Esophagus squamous epithelium (tissue), 5 donors: ENCODE results near the gene CLIC4. TPM values are rescaled to one million over a fixed set of nuclear protein-coding genes. Genes with fewer than 3 reads are reported as not detected.

Experiments
- DNase-seq: peaks from one replicate; lab custom pipeline; 2025; lab: John Stamatoyannopoulos, UW
- H3K27ac ChIP-seq, 4 donors: fragments of 200-600 bp; sonication (generic); one replicate each; pipeline ENCODE4 v1.5.1; 2016 to 2019; ENCODE audit warnings: mild to moderate bottlenecking in 1 of 4
- H3K27me3 ChIP-seq, 4 donors: fragments of 200-600 bp; sonication (generic); 1 replicate in 3 of 4; 2 replicates in 1 of 4; pipeline versions ENCODE4 v1.5.1 to v1.6.0; 2017 to 2021; ENCODE audit warnings: antibody characterized with exemption in 1 of 4
- H3K36me3 ChIP-seq, 3 donors: fragments of 200-600 bp; sonication (generic); one replicate each; pipeline ENCODE4 v1.5.1; 2016 to 2019
- H3K4me1 ChIP-seq, 3 donors: fragments of 200-600 bp; sonication (generic); one replicate each; pipeline ENCODE4 v1.5.1; 2017 to 2019
- H3K4me3 ChIP-seq, 4 donors: fragments of 200-600 bp; sonication (generic); 1 replicate in 3 of 4; 2 replicates in 1 of 4; pipeline ENCODE4 v1.5.1; 2016 to 2019; ENCODE audit warnings: mild to moderate bottlenecking in 2 of 4, moderate library complexity in 1 of 4
- H3K9me3 ChIP-seq, 3 donors: fragments of 200-600 bp; sonication (generic); one replicate each; pipeline ENCODE4 v1.5.1; 2016 to 2019
- CTCF ChIP-seq, 6 experiments: fragments of 450-650 bp in 4 of 6; fragments of 200-600 bp in 2 of 6; sonication (generic) in 2 of 6; IDR thresholded peaks; one replicate each; pipeline ENCODE4 v1.5.1; 2016 to 2019; ENCODE audit warnings: antibody characterized with exemption in 6 of 6, mild to moderate bottlenecking in 4 of 6, moderate library complexity in 4 of 6
- POLR2A ChIP-seq, 4 donors: fragments of 450-650 bp; IDR thresholded peaks; one replicate each; pipeline ENCODE4 v1.6.1; 2017; ENCODE audit warnings: antibody characterized with exemption in 4 of 4, mild to moderate bottlenecking in 4 of 4, moderate library complexity in 3 of 4
- WGBS, 2 donors: methylation state at CpG; one replicate each; pipeline ENCODE4 v1.1.5; 2018; 5-methylcytosine and 5-hydroxymethylcytosine counted together
- intact Hi-C: fragments of 100-400 bp; cut with DNase I; formaldehyde crosslinking; loops from one replicate; pipeline ENCODE4 v1.15.0; 2022
- total RNA-seq, 4 donors: library from RNA; depleted of rRNA; stranded (reverse); fragments of >200 nt; gene quantifications; one replicate each; pipeline ENCODE4 v1.1.0, GENCODE V29; 2016
- donor health status: DM: yes; HTN: yes; CAD: no.

CLIC4 gene
- total RNA-seq, 4 donors from 2014 or later: 22.3 to 204 (median 69.0) TPM

GRCh38 chr1:24856787-24857506 lies 111.7 kb downstream of the CLIC4 start:
- no peak for TF ChIP-seq POLR2A (IDR thresholded peaks at IDR 0.05)
- TF ChIP-seq CTCF (IDR thresholded peaks at IDR 0.05): no peak
- intact Hi-C loops: no loop called here
- Histone ChIP-seq H3K27me3 (peaks cover 0 to 53% (median 0%) of the 10 kb centered on the region in 4 donors), H3K4me1 (peaks cover 0 to 4% (median 0%) of the 10 kb centered on the region in 3 donors), H3K36me3 (no peaks in the 10 kb centered on the region), H3K9me3 (no peaks in the 10 kb centered on the region), H3K4me3 (no peak overlapping the region), H3K27ac (no peak overlapping the region)
- no peak for DNase-seq
- WGBS, 2 donors: 77 to 87% methylated on average over 15 to 16 of the region's 16 CpGs

GRCh38 chr1:24857507-24858133 lies 112.4 kb downstream of the CLIC4 start:
- DNase-seq: no peak
- no peak overlapping the region for H3K4me3 ChIP-seq
- H3K9me3 ChIP-seq: no peaks in the 10 kb centered on the region
- intact Hi-C loops: no loop called here
- H3K36me3 ChIP-seq: no peaks in the 10 kb centered on the region
- no peak for TF ChIP-seq POLR2A (IDR thresholded peaks at IDR 0.05)
- no peak for TF ChIP-seq CTCF (IDR thresholded peaks at IDR 0.05)
- WGBS, 2 donors: 69 to 81% methylated on average over 2 to 4 of the region's 6 CpGs
- no peak overlapping the region for H3K27ac ChIP-seq
- peaks cover 0 to 57% (median 0%) of the 10 kb centered on the region in 4 donors for H3K27me3 ChIP-seq
- peaks cover 0 to 10% (median 0%) of the 10 kb centered on the region in 3 donors for H3K4me1 ChIP-seq

GRCh38 chr1:24858277-24858676 lies 113.0 kb downstream of the CLIC4 start:
- peaks cover 0 to 13% (median 0%) of the 10 kb centered on the region in 3 donors for H3K4me1 ChIP-seq
- H3K4me3 ChIP-seq: no peak overlapping the region
- H3K27me3 ChIP-seq: peaks cover 0 to 63% (median 0%) of the 10 kb centered on the region in 4 donors
- no peaks in the 10 kb centered on the region for H3K9me3 ChIP-seq
- H3K27ac ChIP-seq: no peak overlapping the region
- no peak for DNase-seq
- intact Hi-C loops: no loop called here
- TF ChIP-seq CTCF (IDR thresholded peaks at IDR 0.05) (no peak), POLR2A (IDR thresholded peaks at IDR 0.05) (no peak)
- H3K36me3 ChIP-seq: no peaks in the 10 kb centered on the region
- 75 to 92% methylated on average over 1 of the region's 1 CpG for WGBS, 2 donors

GRCh38 chr1:24859063-24860010 lies 114.1 kb downstream of the CLIC4 start:
- H3K27me3 ChIP-seq: peaks cover 0 to 67% (median 0%) of the 10 kb centered on the region in 4 donors
- WGBS, 2 donors: 72 to 80% methylated on average over 7 to 10 of the region's 10 CpGs

More at GRCh38 chr1:24859063-24860010, 114.1 kb downstream of the CLIC4 start:
- Histone ChIP-seq H3K27ac (no peak overlapping the region), H3K36me3 (no peaks in the 10 kb centered on the region), H3K4me3 (no peak overlapping the region), H3K4me1 (peaks cover 0 to 16% (median 0%) of the 10 kb centered on the region in 3 donors), H3K9me3 (no peaks in the 10 kb centered on the region)
- no peak for DNase-seq
- no peak for TF ChIP-seq CTCF (IDR thresholded peaks at IDR 0.05)
- TF ChIP-seq POLR2A (IDR thresholded peaks at IDR 0.05): no peak
- intact Hi-C loops: no loop called here
